Activated effector memory CD4-positive, alpha-beta T cell treated with anti-CD3 and anti-CD28 coated beads, Interleukin-2, amount 50 U/mL, for 16 hours (primary cell): ENCODE data around the gene SERPINA12.
"Not testable (repeated sequence)": the region's sequence is repeated elsewhere in the genome, so short reads cannot be mapped to it uniquely, and the experiment has no call there.

ENCODE experiments used
- DNase-seq: peaks from one replicate; pipeline ENCODE4 v3.0.0-alpha.2; 2020

The SERPINA12 gene

GRCh38 chr14:94486883-94487282 lies 22.4 kb downstream of the SERPINA12 start:
- DNase-seq: no peak

- peak; percentile 82 for DNase-seq
These were observed 23.1 kb downstream of the SERPINA12 start for GRCh38 chr14:94485944-94486841.

GRCh38 chr14:94484481-94484880 lies 24.8 kb downstream of the SERPINA12 start:
- no peak for DNase-seq

GRCh38 chr14:94483729-94484275 lies 25.5 kb downstream of the SERPINA12 start:
- DNase-seq: no peak

GRCh38 chr14:94483071-94483451 lies 26.2 kb downstream of the SERPINA12 start:
- DNase-seq: no peak

GRCh38 chr14:94482132-94483070 lies 26.9 kb downstream of the SERPINA12 start:
- DNase-seq: not testable (repeated sequence)

- DNase-seq: no peak
These were observed 27.7 kb downstream of the SERPINA12 start for GRCh38 chr14:94481468-94482131.

GRCh38 chr14:94480809-94481208 lies 28.5 kb downstream of the SERPINA12 start:
- DNase-seq: no peak

GRCh38 chr14:94478420-94478819 lies 30.8 kb downstream of the SERPINA12 start:
- DNase-seq: no peak

GRCh38 chr14:94476023-94476422 lies 33.2 kb downstream of the SERPINA12 start, which contains the start of gene SERPINA9:
Gene SERPINA9, minus strand, starts transcription at chr14:94476197. Its CDS starts 6,357 bp downstream, at chr14:94469840.
- DNase-seq: no peak

- no peak for DNase-seq
These were observed 34.7 kb downstream of the SERPINA12 start for GRCh38 chr14:94474581-94475031.

GRCh38 chr14:94473666-94474410 lies 35.4 kb downstream of the SERPINA12 start:
- DNase-seq: no peak

GRCh38 chr14:94472842-94473241 lies 36.4 kb downstream of the SERPINA12 start:
- no peak for DNase-seq

- DNase-seq: no peak
These were observed 38.2 kb downstream of the SERPINA12 start for GRCh38 chr14:94471045-94471444.

GRCh38 chr14:94470311-94470710 lies 39.0 kb downstream of the SERPINA12 start:
- no peak for DNase-seq

- DNase-seq: no peak
These were observed 40.0 kb downstream of the SERPINA12 start for GRCh38 chr14:94469261-94469660.

GRCh38 chr14:94467728-94468520 lies 41.3 kb downstream of the SERPINA12 start:
- DNase-seq: no peak

GRCh38 chr14:94466706-94467370 lies 42.4 kb downstream of the SERPINA12 start:
- DNase-seq: no peak

GRCh38 chr14:94465042-94465441 lies 44.2 kb downstream of the SERPINA12 start:
- no peak for DNase-seq

- no peak for DNase-seq
These were observed 45.0 kb downstream of the SERPINA12 start for GRCh38 chr14:94464290-94464689.
